CD4-positive, alpha-beta T cell treated with Interleukin-21 for 1 hour (primary cell): ENCODE measurements around the gene S1PR3.
"Not testable (repeated sequence)": the region's sequence is repeated elsewhere in the genome, so short reads cannot be mapped to it uniquely, and the experiment has no call there.

ENCODE experiments used
- DNase-seq: peaks from one replicate; pipeline ENCODE4 v3.0.0-alpha.2; 2020

The S1PR3 gene

GRCh38 chr9:88991066-88992034 is at the start of gene S1PR3:
TSS of gene S1PR3 (plus strand) at chr9:88991468. CDS start at chr9:89001201, 9,733 bp downstream.
- DNase-seq, result no peak

GRCh38 chr9:88941586-88941985 is 49.7 kb upstream of the S1PR3 start:
- not testable (repeated sequence) for DNase-seq

- no peak for DNase-seq
These were observed 48.9 kb upstream of the S1PR3 start for GRCh38 chr9:88942411-88942810.

- no peak for DNase-seq
These were observed 45.5 kb upstream of the S1PR3 start for GRCh38 chr9:88945636-88946333.

GRCh38 chr9:88947581-88948573 is 43.4 kb upstream of the S1PR3 start:
- no peak for DNase-seq

- no peak for DNase-seq
These were observed 41.8 kb upstream of the S1PR3 start for GRCh38 chr9:88949425-88949824.

GRCh38 chr9:88949961-88950340 is 41.3 kb upstream of the S1PR3 start:
- no peak for DNase-seq

GRCh38 chr9:88950341-88951154 is 40.7 kb upstream of the S1PR3 start:
- no peak for DNase-seq

- no peak for DNase-seq
These were observed 40.1 kb upstream of the S1PR3 start for GRCh38 chr9:88951155-88951542.

- no peak for DNase-seq
These were observed 39.1 kb upstream of the S1PR3 start for GRCh38 chr9:88952086-88952615.

- no peak for DNase-seq
These were observed 38.3 kb upstream of the S1PR3 start for GRCh38 chr9:88952976-88953375.

- DNase-seq, result no peak
These were observed 37.8 kb upstream of the S1PR3 start for GRCh38 chr9:88953381-88954029.

- no peak for DNase-seq
These were observed 37.2 kb upstream of the S1PR3 start for GRCh38 chr9:88954066-88954465.

GRCh38 chr9:88957526-88957925 is 33.7 kb upstream of the S1PR3 start:
- no peak for DNase-seq

- no peak for DNase-seq
These were observed 31.4 kb upstream of the S1PR3 start for GRCh38 chr9:88959727-88960469.

- no peak for DNase-seq
These were observed 30.6 kb upstream of the S1PR3 start for GRCh38 chr9:88960632-88961031.

GRCh38 chr9:88965473-88965872 is 25.8 kb upstream of the S1PR3 start:
- no peak for DNase-seq

GRCh38 chr9:88966894-88967676 is 24.2 kb upstream of the S1PR3 start:
- DNase-seq, result no peak

- no peak for DNase-seq
These were observed 22.5 kb upstream of the S1PR3 start for GRCh38 chr9:88968799-88969198.
